PC-3 (cell line): ENCODE data around the gene EXD3. TPM values are rescaled to one million over a fixed set of nuclear protein-coding genes. Genes with fewer than 3 reads are reported as not detected.

ENCODE experiments used
- ATAC-seq: fragments of 200-7000 bp; cut with Tn5 transposase; 2 replicates; pipeline ENCODE4 v1.9.1; 2020; ENCODE audit warnings: mild to moderate bottlenecking, moderate library complexity
- BruUV-seq: library from RNA; stranded (reverse); fragments of 400-500 nt; replicated peaks from 2 replicates; lab custom pipeline; 2021; lab: Mats Ljungman, UMichigan
- CTCF ChIA-PET: fragments of 300-600 bp; sonication (Branson Sonifier 250); formaldehyde crosslinking; loops from one replicate; lab custom pipeline; 2022; ENCODE audit warnings: antibody characterized with exemption; lab: Charles Lee
- POLR2A ChIA-PET: fragments of 300-600 bp; sonication (Branson Sonifier 250); formaldehyde crosslinking; loops from one replicate; lab custom pipeline; 2022; ENCODE audit warnings: antibody characterized with exemption; ENCODE audit not compliant: unreplicated experiment; lab: Charles Lee
- DNase-seq: peaks from one replicate; pipeline ENCODE4 v3.0.0-alpha.2; 2015
- H2AFZ ChIP-seq: fragments of 300-600 bp; sonication (generic); 2 replicates; pipeline ENCODE4 v1.6.0; 2016; ENCODE audit warnings: antibody characterized with exemption, low read length
- H3F3A ChIP-seq: fragments of 300-600 bp; sonication (generic); one replicate; pipeline ENCODE4 v1.6.0; 2017; ENCODE audit warnings: antibody characterized with exemption, low read length, control low read depth, mild to moderate bottlenecking; ENCODE audit not compliant: unreplicated experiment
- H3K27ac ChIP-seq: fragments of 300-600 bp; sonication (generic); 2 replicates; pipeline ENCODE4 v1.5.1; 2016; ENCODE audit warnings: mild to moderate bottlenecking, low read length
- H3K27me3 ChIP-seq: fragments of 300-600 bp; sonication (generic); 2 replicates; pipeline ENCODE4 v1.6.1; 2016; ENCODE audit warnings: low read length, mixed read lengths
- H3K36me3 ChIP-seq: fragments of 300-600 bp; sonication (generic); 2 replicates; pipeline ENCODE4 v1.6.1; 2016; ENCODE audit warnings: low read depth, mixed run types, low read length, mixed read lengths
- H3K4me1 ChIP-seq: fragments of 300-600 bp; sonication (generic); 2 replicates; pipeline ENCODE4 v1.5.1; 2016; ENCODE audit warnings: low read length; ENCODE audit not compliant: insufficient read depth
- H3K4me2 ChIP-seq: fragments of 300-600 bp; sonication (generic); 2 replicates; pipeline ENCODE4 v1.6.0; 2016; ENCODE audit warnings: low read length
- H3K4me3 ChIP-seq: fragments of 300-600 bp; sonication (generic); 2 replicates; pipeline ENCODE4 v1.5.1; 2016; ENCODE audit warnings: mild to moderate bottlenecking, low read length, mixed read lengths
- H3K79me2 ChIP-seq: fragments of 300-600 bp; sonication (generic); 2 replicates; pipeline ENCODE4 v1.6.1; 2017; ENCODE audit warnings: low read length, mixed read lengths
- H3K9ac ChIP-seq: fragments of 300-600 bp; sonication (generic); 2 replicates; pipeline ENCODE4 v1.6.0; 2016; ENCODE audit warnings: mild to moderate bottlenecking, low read length
- H3K9me2 ChIP-seq: fragments of 300-600 bp; sonication (generic); replicated peaks from 2 replicates; pipeline ENCODE4 v1.6.1; 2016; ENCODE audit warnings: mixed run types, low read length, mixed read lengths
- H3K9me3 ChIP-seq: fragments of 300-600 bp; sonication (generic); 2 replicates; pipeline ENCODE4 v1.6.1; 2016; ENCODE audit warnings: low read length, mixed read lengths
- H4K20me1 ChIP-seq: fragments of 300-600 bp; sonication (generic); 2 replicates; pipeline ENCODE4 v1.6.1; 2016; ENCODE audit warnings: low read length, mixed read lengths
- CTCF ChIP-seq: fragments of 300-600 bp; sonication (generic); conservative IDR thresholded peaks from 2 replicates; pipeline ENCODE4 v1.5.1; 2017; ENCODE audit warnings: antibody characterized with exemption, low read depth, mild to moderate bottlenecking, low read length
- EZH2 ChIP-seq: fragments of 300-600 bp; sonication (generic); IDR thresholded peaks from one replicate; pipeline ENCODE4 v1.6.1; 2017; ENCODE audit warnings: antibody characterized with exemption, mild to moderate bottlenecking, low read length; ENCODE audit not compliant: unreplicated experiment
- EZH2phosphoT487 ChIP-seq: fragments of 300-600 bp; sonication (generic); IDR thresholded peaks from 2 replicates; pipeline ENCODE4 v1.6.1; 2018; ENCODE audit warnings: mild to moderate bottlenecking, antibody characterized with exemption, low read length, borderline replicate concordance
- intact Hi-C: fragments of 100-400 bp; cut with micrococcal nuclease; formaldehyde crosslinking; loops from 2 replicates; pipeline ENCODE4 v1.9.0; 2023
- total RNA-seq: library from RNA; depleted of rRNA; stranded (reverse); fragments of >200 nt; gene quantifications from 2 replicates; pipeline ENCODE4 v1.2.3, GENCODE V29; 2014

Gene EXD3
- total RNA-seq, 1 experiment from 2014 or later = 1.9 TPM

- TF ChIP-seq EZH2phosphoT487 = no peak
- TF ChIP-seq CTCF = no peak
- no peak for TF ChIP-seq EZH2
- Histone ChIP-seq H3F3A (no peaks in the 10 kb centered on the region), H3K27ac (no peak overlapping the region), H3K4me2 (no peak overlapping the region), H3K4me1 (peaks cover 4% of the 10 kb centered on the region; the same call in 1 of the 2 replicates), H3K9ac (no peak overlapping the region), H4K20me1 (no peaks in the 10 kb centered on the region), H3K4me3 (no peak overlapping the region), H3K79me2 (peaks cover 13% of the 10 kb centered on the region; the same call in 1 of the 2 replicates), H2AFZ (no peak overlapping the region), H3K36me3 (no peaks in the 10 kb centered on the region), H3K9me3 (no peaks in the 10 kb centered on the region), H3K27me3 (no peaks in the 10 kb centered on the region), H3K9me2 (no peaks in the 10 kb centered on the region)
- ChIA-PET CTCF (no interaction called here), POLR2A (no interaction called here)
- BruUV-seq = no TSS peak
- ATAC-seq (no peak), DNase-seq (no peak)
- intact Hi-C loops = no loop called here
Measured at GRCh38 chr9:137456061-137456863, 33.3 kb upstream of the EXD3 start.

- H3K4me1 ChIP-seq = peaks cover 4% of the 10 kb centered on the region; the same call in 1 of the 2 replicates
- peaks cover 13% of the 10 kb centered on the region; the same call in 1 of the 2 replicates for H3K79me2 ChIP-seq
- H3K4me3 ChIP-seq = no peak overlapping the region
- H3K4me2 ChIP-seq = no peak overlapping the region
- H3K36me3 ChIP-seq = no peaks in the 10 kb centered on the region
- no peak overlapping the region for H3K27ac ChIP-seq
- no peak overlapping the region for H2AFZ ChIP-seq
- ChIA-PET POLR2A (no interaction called here), CTCF (no interaction called here)
- no peaks in the 10 kb centered on the region for H3K9me2 ChIP-seq
- no peaks in the 10 kb centered on the region for H4K20me1 ChIP-seq
- H3F3A ChIP-seq = no peaks in the 10 kb centered on the region
- H3K27me3 ChIP-seq = no peaks in the 10 kb centered on the region
- DNase-seq (no peak), ATAC-seq (no peak)
- H3K9me3 ChIP-seq = no peaks in the 10 kb centered on the region
- BruUV-seq = no TSS peak
- H3K9ac ChIP-seq = no peak overlapping the region
- intact Hi-C loops = no loop called here
- no peak for TF ChIP-seq EZH2
- no peak for TF ChIP-seq EZH2phosphoT487
- TF ChIP-seq CTCF = no peak
Measured at GRCh38 chr9:137455359-137455991, 32.5 kb upstream of the EXD3 start.
